ENCODE results near the gene EPC1. TPM values are rescaled to one million over a fixed set of nuclear protein-coding genes. Genes with fewer than 3 reads are reported as not detected.

EPC1 gene
- total and polyA plus RNA-seq, 9 of the 15 experiments (the other 6 are each of a cell fraction or from before 2014, with no cell fraction given): 7.0 to 43.6 (median 16.1) TPM

GRCh38 chr10:32337350-32337749, 9.6 kb downstream of the EPC1 start:
- ChIA-PET POLR2A (interaction anchor here (1.4 to 3.0 kb wide), 4 partner anchors 8 to 19 kb away, joined by 3 to 19 read pairs (median 9); no protein-coding TSS in a partner anchor), CTCF (ENCODE audit: low intra/inter-chr PET ratio) (no interaction called here)
- Histone ChIP-seq H2AFZ (ENCODE audit: low read depth, low read length) (no peak overlapping the region), H3K27me3 (ENCODE audit: control insufficient read depth in 2 of 2, insufficient read depth in 2 of 2, low read length in 2 of 2) (no peaks in the 10 kb centered on the region), H3K27ac (ENCODE audit: extremely low read depth, low read depth, low read length) (no peak overlapping the region), H3K9me1 (ENCODE audit: control insufficient read depth, insufficient read depth, low read length) (no peaks in the 10 kb centered on the region), H3K4me3 (no peak overlapping the region), H3K79me2 (ENCODE audit: control insufficient read depth, insufficient read depth, low read length) (peaks cover 97% of the 10 kb centered on the region), H4K20me1 (replicated peaks; ENCODE audit: control insufficient read depth, insufficient read depth, low read length) (peaks cover 13% of the 10 kb centered on the region), H3K4me1 (replicated peaks in 1 of 2; ENCODE audit: control insufficient read depth in 2 of 2, insufficient read depth in 2 of 2, low read length in 2 of 2) (peaks cover 0 to 19% of the 10 kb centered on the region in 2 experiments; a peak in 4 of 5 replicates), H3K9ac (ENCODE audit: insufficient read depth in 1 of 2, low read depth in 2 of 2, low read length in 2 of 2) (no peak overlapping the region), H3K36me3 (ENCODE audit: control insufficient read depth, insufficient read depth, low read length) (peaks cover 2% of the 10 kb centered on the region; the same call in 1 of the 3 replicates), H3K4me2 (ENCODE audit: insufficient read depth, low read length) (no peak overlapping the region), H3K9me3 (replicated peaks; ENCODE audit: control insufficient read depth, insufficient read depth, low read depth, low read length) (no peaks in the 10 kb centered on the region)
- ATAC-seq: no peak
- TF ChIP-seq SNRNP70 (optimal IDR thresholded peaks at IDR 0.05; ENCODE audit: low read depth, low read length) (no peak), MITF (IDR thresholded peaks at IDR 0.05) (no peak), SIN3A (IDR thresholded peaks at IDR 0.05; ENCODE audit: borderline replicate concordance in 2 of 2, control insufficient read depth in 1 of 2, low read depth in 2 of 2, low read length in 2 of 2) (no peak), RHOXF2B (CRISPR knock-in tag; conservative IDR thresholded peaks at IDR 0.05) (no peak)
- intact Hi-C loops (cut with micrococcal nuclease) (no loop called here), in situ Hi-C loops (cut with MboI) (no loop called here)
- FAIRE-seq: no peak
- WGBS (ENCODE audit: insufficient coverage, low coverage, missing lambda C conversion rate): 89% methylated on average over 1 of the region's 1 CpG
- no peak for DNase-seq (ENCODE audit: extremely low read depth in 1 of 4, low spot score in 3 of 4)
- no TSS peak for BruUV-seq (replicated peaks)

Measured in K562 (cell line).